H1 (cell line): ENCODE data around the gene NCSTN. TPM values are rescaled to one million over a fixed set of nuclear protein-coding genes. Genes with fewer than 3 reads are reported as not detected.
A peak's percentile ranks its signal among the peaks of the same experiment; 100 is the strongest.

Experiments
- CTCF ChIA-PET: fragments of 300-600 bp; sonication (Branson Sonifier 250); formaldehyde crosslinking; loops from one replicate; lab custom pipeline; 2021; ENCODE audit not compliant: partially characterized antibody; lab: Charles Lee
- POLR2A ChIA-PET: fragments of 300-600 bp; sonication (Branson Sonifier 250); formaldehyde crosslinking; loops from one replicate; lab custom pipeline; 2021; ENCODE audit warnings: inconsistent platforms; ENCODE audit not compliant: partially characterized antibody; lab: Charles Lee
- DNase-seq, 2 experiments: peaks; one replicate each; pipeline versions ENCODE4 v3.0.0 to v3.0.0-alpha.2; 2010 to 2022; ENCODE audit warnings: low spot score in 2 of 2, low read depth in 1 of 2, mixed read lengths in 1 of 2
- FAIRE-seq: peaks from 2 replicates; lab custom pipeline; 2011; peaks lifted over from hg19 to GRCh38; lab: Jason Lieb, UNC
- H2AFZ ChIP-seq: 2 replicates; pipeline ENCODE4 v1.8.1; 2012; ENCODE audit warnings: low read length, inconsistent platforms
- H2AK5ac ChIP-seq: 2 replicates; pipeline ENCODE4 v1.6.1; 2013; ENCODE audit warnings: low read depth, low read length
- H2BK120ac ChIP-seq: replicated peaks from 2 replicates; pipeline ENCODE3; 2013; ENCODE audit warnings: low read depth, low read length, inconsistent platforms
- H2BK12ac ChIP-seq: 2 replicates; pipeline ENCODE4 v1.6.1; 2013; ENCODE audit warnings: low read depth, low read length
- H2BK15ac ChIP-seq: 2 replicates; pipeline ENCODE4 v1.6.1; 2013; ENCODE audit warnings: low read length
- H2BK20ac ChIP-seq: 2 replicates; pipeline ENCODE4 v1.6.1; 2013; ENCODE audit warnings: low read length
- H2BK5ac ChIP-seq: 2 replicates; pipeline ENCODE4 v1.6.1; 2013; ENCODE audit warnings: low read depth, low read length
- H3K14ac ChIP-seq: 2 replicates; pipeline ENCODE4 v1.6.1; 2013; ENCODE audit warnings: inconsistent platforms; ENCODE audit not compliant: insufficient read length
- H3K18ac ChIP-seq: 2 replicates; pipeline ENCODE4 v1.6.1; 2013; ENCODE audit warnings: low read length; ENCODE audit errors: extremely low read depth
- H3K23ac ChIP-seq: 2 replicates; pipeline ENCODE4 v1.6.1; 2013; ENCODE audit warnings: inconsistent platforms; ENCODE audit not compliant: insufficient read length
- H3K23me2 ChIP-seq: 2 replicates; pipeline ENCODE4 v1.6.1; 2013; ENCODE audit warnings: low read depth, low read length
- H3K27ac ChIP-seq: 2 replicates; pipeline ENCODE4 v1.6.1; 2011; ENCODE audit warnings: low read depth, low read length, inconsistent platforms
- H3K27me3 ChIP-seq, 4 experiments: replicated peaks in 1 of 4; 1 replicate in 1 of 4; 2 replicates in 3 of 4; pipeline versions ENCODE4 v1.6.1 to v1.8.1; 2011 to 2013; ENCODE audit warnings: low read length in 3 of 4, mild to moderate bottlenecking in 3 of 4, inconsistent platforms in 2 of 4, mixed read lengths in 2 of 4, moderate library complexity in 1 of 4; ENCODE audit not compliant: control insufficient read depth in 3 of 4, insufficient read depth in 3 of 4; ENCODE audit errors: extremely low read depth in 1 of 4
- H3K36me3 ChIP-seq, 4 experiments: 2 replicates each; pipeline versions ENCODE4 v1.6.1 to v1.8.1; 2011 to 2013; ENCODE audit warnings: mild to moderate bottlenecking in 4 of 4, low read length in 3 of 4, moderate library complexity in 2 of 4, control low read depth in 1 of 4, inconsistent platforms in 1 of 4; ENCODE audit not compliant: insufficient read depth in 4 of 4, control insufficient read depth in 2 of 4
- H3K4ac ChIP-seq: replicated peaks from 2 replicates; pipeline ENCODE3; 2013; ENCODE audit warnings: low read length, low read depth, mixed read lengths, inconsistent platforms; ENCODE audit not compliant: insufficient read length
- H3K4me1 ChIP-seq, 4 experiments: replicated peaks in 1 of 4; 1 replicate in 1 of 4; 2 replicates in 3 of 4; pipeline versions ENCODE4 v1.6.1 to v1.8.1; 2011 to 2013; ENCODE audit warnings: low read length in 3 of 4, inconsistent platforms in 2 of 4, mixed read lengths in 1 of 4; ENCODE audit not compliant: insufficient read depth in 4 of 4, control insufficient read depth in 3 of 4
- H3K4me2 ChIP-seq, 2 experiments: 2 replicates each; pipeline versions ENCODE4 v1.6.1 to v1.8.1; 2011 to 2013; ENCODE audit warnings: low read depth in 2 of 2, low read length in 2 of 2, control low read depth in 1 of 2, inconsistent platforms in 1 of 2, mild to moderate bottlenecking in 1 of 2; ENCODE audit not compliant: insufficient read depth in 1 of 2
- H3K4me3 ChIP-seq, 4 experiments: fragments of 200-600, 300-600 bp in 1 of 4; sonication (generic), shearing (Covaris generic), sonication (Bioruptor Twin) in 1 of 4; 2 replicates each; pipeline versions ENCODE4 v1.5.1 to v1.8.1; 2011 to 2016; ENCODE audit warnings: low read length in 4 of 4, low read depth in 3 of 4, control low read depth in 2 of 4, inconsistent platforms in 2 of 4, mild to moderate bottlenecking in 2 of 4, mixed read lengths in 1 of 4, moderate library complexity in 1 of 4; ENCODE audit not compliant: insufficient read depth in 2 of 4; ENCODE audit errors: extremely low read depth in 1 of 4
- H3K56ac ChIP-seq: replicated peaks from 2 replicates; pipeline ENCODE3; 2013; ENCODE audit warnings: low read depth, mild to moderate bottlenecking, mixed read lengths, low read length, inconsistent platforms; ENCODE audit not compliant: insufficient read length
- H3K79me1 ChIP-seq: 2 replicates; pipeline ENCODE4 v1.6.1; 2013; ENCODE audit warnings: low read depth, low read length, control low read depth
- H3K79me2 ChIP-seq, 2 experiments: 2 replicates each; pipeline versions ENCODE4 v1.6.1 to v1.8.1; 2012 to 2013; ENCODE audit warnings: low read length in 2 of 2, mild to moderate bottlenecking in 2 of 2, inconsistent platforms in 1 of 2; ENCODE audit not compliant: insufficient read depth in 2 of 2, control insufficient read depth in 1 of 2
- H3K9ac ChIP-seq, 4 experiments: replicated peaks in 1 of 4; 1 replicate in 1 of 4; 2 replicates in 3 of 4; pipeline versions ENCODE4 v1.6.1 to v1.8.1; 2011 to 2013; ENCODE audit warnings: low read depth in 3 of 4, low read length in 3 of 4, control low read depth in 2 of 4, mild to moderate bottlenecking in 2 of 4, moderate library complexity in 2 of 4, inconsistent platforms in 1 of 4; ENCODE audit errors: extremely low read depth in 1 of 4
- H3K9me3 ChIP-seq, 2 experiments: 2 replicates each; pipeline versions ENCODE4 v1.6.1 to v1.8.1; 2012 to 2013; ENCODE audit warnings: mild to moderate bottlenecking in 2 of 2, moderate library complexity in 2 of 2, control low read depth in 1 of 2, inconsistent platforms in 1 of 2, low read depth in 1 of 2, low read length in 1 of 2, mixed read lengths in 1 of 2; ENCODE audit not compliant: insufficient read depth in 2 of 2
- H4K20me1 ChIP-seq, 2 experiments: replicated peaks in 1 of 2; 2 replicates each; pipeline versions ENCODE3 to v1.8.1; 2011 to 2013; ENCODE audit warnings: inconsistent platforms in 2 of 2, low read length in 2 of 2, mild to moderate bottlenecking in 1 of 2; ENCODE audit not compliant: insufficient read depth in 2 of 2, control insufficient read depth in 1 of 2
- H4K5ac ChIP-seq: 2 replicates; pipeline ENCODE4 v1.6.1; 2013; ENCODE audit warnings: low read length, low read depth, mixed read lengths, inconsistent platforms; ENCODE audit not compliant: insufficient read length
- H4K8ac ChIP-seq: 2 replicates; pipeline ENCODE4 v1.8.0; 2013; ENCODE audit warnings: mild to moderate bottlenecking, moderate library complexity, low read length, inconsistent platforms; ENCODE audit not compliant: insufficient read depth; ENCODE audit errors: extremely low read depth
- H4K91ac ChIP-seq: replicated peaks from 2 replicates; pipeline ENCODE3; 2013; ENCODE audit warnings: low read length, mixed read lengths, inconsistent platforms; ENCODE audit not compliant: insufficient read length
- BRCA1 ChIP-seq: IDR thresholded peaks from 2 replicates; pipeline ENCODE4 v1.6.1; 2012; ENCODE audit warnings: low read depth, low read length, improper control_type of control experiment
- POLR2A ChIP-seq, 2 experiments: IDR thresholded peaks; 1 replicate in 1 of 2; 2 replicates in 1 of 2; pipeline ENCODE4 v1.6.1; 2011; ENCODE audit warnings: low read depth in 2 of 2, low read length in 2 of 2, mild to moderate bottlenecking in 2 of 2; ENCODE audit errors: control extremely low read depth in 1 of 2
- WGBS, 2 experiments: shearing (Covaris generic) in 1 of 2; methylation state at CpG; one replicate each; pipeline versions ENCODE4 v1.1.6 to v1.1.7; 2013 to 2015; ENCODE audit warnings: low lambda C conversion rate in 2 of 2, mixed read lengths in 2 of 2, inconsistent platforms in 1 of 2, low coverage in 1 of 2, missing lambda C conversion rate in 1 of 2; ENCODE audit not compliant: insufficient replicate concordance in 2 of 2, insufficient coverage in 1 of 2, insufficient read length in 1 of 2; ENCODE audit errors: extremely low coverage in 1 of 2, missing lambda C conversion rate in 1 of 2; 5-methylcytosine and 5-hydroxymethylcytosine counted together
- polyA plus RNA-seq, 7 experiments: library from polyadenylated mRNA; depleted of rRNA in 3 of 7; stranded (reverse) in 5 of 7; unstranded in 2 of 7; fragments of >200 nt in 5 of 7; fragments of 200-250 nt in 2 of 7; gene quantifications; 1 replicate in 5 of 7; 2 replicates in 1 of 7; 4 replicates in 1 of 7; pipeline versions ENCODE4 v1.2.1 to v1.2.3, GENCODE V29; 2011 to 2013; ENCODE audit warnings: missing spikeins in 2 of 7, mixed read lengths in 2 of 7
- total RNA-seq: library from RNA; stranded (reverse); fragmentation: NEBNext Ultra II Directional; extraction: Animal tissue kit (Norgen Biotek cat#: 25700); gene quantifications from 2 replicates; pipeline ENCODE4 v1.2.1, GENCODE V29; 2021

The NCSTN gene
- total and polyA plus RNA-seq, 2 of the 8 experiments (the other 6 are each of a cell fraction or from before 2014, with no cell fraction given) = 64.7 to 125 TPM

DNA sequence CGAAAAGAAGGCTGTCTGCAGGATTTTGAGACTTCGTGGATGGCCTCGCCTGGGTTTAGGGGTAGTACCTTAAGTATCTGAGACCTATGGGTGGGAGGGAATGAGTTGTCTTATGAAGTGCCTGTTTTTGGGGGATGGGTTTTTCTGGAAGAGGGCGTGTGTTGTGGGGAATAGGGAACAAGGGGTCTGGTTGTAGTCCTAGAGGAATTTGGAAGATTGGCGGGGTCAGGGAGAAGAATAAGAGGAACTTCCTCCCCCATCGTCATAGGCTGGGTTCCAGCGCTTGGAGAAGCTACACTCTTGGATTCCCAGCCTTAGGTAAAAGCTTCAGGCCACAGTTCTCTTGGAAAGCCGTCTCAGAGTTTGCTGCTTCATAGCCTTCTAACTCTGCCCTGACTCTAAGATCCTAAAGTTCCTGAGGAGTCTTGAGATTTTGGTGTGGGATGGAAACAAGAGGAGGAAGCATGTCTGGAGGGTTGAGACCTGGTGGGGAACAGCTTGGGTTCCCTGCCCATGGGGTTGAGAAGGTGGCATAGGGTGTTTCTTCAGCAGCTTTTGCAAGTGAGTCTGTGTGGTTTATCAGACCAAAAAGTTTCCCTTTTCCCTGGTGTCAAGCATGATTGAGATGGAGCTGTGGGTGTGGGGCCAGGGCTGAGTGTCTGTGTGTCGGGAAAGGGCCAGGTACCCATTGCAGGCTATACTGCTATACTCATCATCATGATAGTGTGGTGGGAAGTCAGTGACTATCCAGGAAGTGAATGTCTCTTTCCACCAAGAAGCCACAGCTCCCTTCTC lies 59.0 kb downstream of the NCSTN start:
- Histone ChIP-seq H3K18ac (no peak overlapping the region), H3K9ac (peak overlapping the region in 2 of 4 experiments; percentile 84 to 94; a peak in 6 of 7 replicates)

More for the DNA sequence above, 59.0 kb downstream of the NCSTN start:
- Histone ChIP-seq H2BK12ac (no peak overlapping the region), H3K4ac (no peak overlapping the region), H4K5ac (no peak overlapping the region), H2AFZ (no peak overlapping the region), H3K4me1 (peaks cover 11 to 37% (median 24%) of the 10 kb centered on the region in 4 experiments), H2BK5ac (peak overlapping the region; percentile 80; the same call in 1 of the 2 replicates), H3K36me3 (no peaks in the 10 kb centered on the region), H3K79me2 (peaks cover 21 to 62% of the 10 kb centered on the region in 2 experiments), H3K27ac (no peak overlapping the region; the same call in 1 of the 2 replicates), H2BK15ac (peak overlapping the region; percentile 16; the same call in 1 of the 2 replicates), H3K56ac (no peak overlapping the region), H3K4me3 (peak overlapping the region; percentile 74 to 91 (median 90); a peak in 7 of 8 replicates), H2BK20ac (no peak overlapping the region), H3K23me2 (peaks cover 10% of the 10 kb centered on the region), H2AK5ac (peak overlapping the region; percentile 98; the same call in 1 of the 2 replicates), H3K27me3 (no peaks in the 10 kb centered on the region; a peak in 1 of 7 replicates), H3K9me3 (no peaks in the 10 kb centered on the region), H4K8ac (no peak overlapping the region), H3K79me1 (peaks cover 18% of the 10 kb centered on the region), H3K14ac (no peak overlapping the region), H4K20me1 (peaks cover 0 to 13% of the 10 kb centered on the region in 2 experiments), H3K4me2 (peak overlapping the region; percentile 98), H3K23ac (no peak overlapping the region), H4K91ac (peak overlapping the region; percentile 37), H2BK120ac (no peak overlapping the region)
- ChIA-PET CTCF (interaction anchor here (0.5 to 1.4 kb wide), 6 partner anchors 12 to 264 kb away, joined by 3 to 4 read pairs (median 4); no protein-coding TSS in a partner anchor), POLR2A (interaction anchor here (0.6 to 2.1 kb wide), 4 partner anchors 8 to 134 kb away, joined by 3 to 9 read pairs (median 4); no protein-coding TSS in a partner anchor)
- DNase-seq = no peak
- WGBS, 2 experiments = 77% methylated on average over 9 of the region's 9 CpGs; no CpG with 5 or more reads in 1 of the 2 experiments
- TF ChIP-seq BRCA1 = no peak
- TF ChIP-seq POLR2A (IDR thresholded peaks at IDR 0.05; ENCODE audit: control extremely low read depth in 1 of 2, low read depth in 2 of 2, low read length in 2 of 2) = 0 out of 3 replicates have a peak, but pooled peaks of 1 of the 2 experiments have one; percentile 17
- FAIRE-seq = no peak
